ENCODE measurements around the gene UBE2E2.

The UBE2E2 gene

DNA sequence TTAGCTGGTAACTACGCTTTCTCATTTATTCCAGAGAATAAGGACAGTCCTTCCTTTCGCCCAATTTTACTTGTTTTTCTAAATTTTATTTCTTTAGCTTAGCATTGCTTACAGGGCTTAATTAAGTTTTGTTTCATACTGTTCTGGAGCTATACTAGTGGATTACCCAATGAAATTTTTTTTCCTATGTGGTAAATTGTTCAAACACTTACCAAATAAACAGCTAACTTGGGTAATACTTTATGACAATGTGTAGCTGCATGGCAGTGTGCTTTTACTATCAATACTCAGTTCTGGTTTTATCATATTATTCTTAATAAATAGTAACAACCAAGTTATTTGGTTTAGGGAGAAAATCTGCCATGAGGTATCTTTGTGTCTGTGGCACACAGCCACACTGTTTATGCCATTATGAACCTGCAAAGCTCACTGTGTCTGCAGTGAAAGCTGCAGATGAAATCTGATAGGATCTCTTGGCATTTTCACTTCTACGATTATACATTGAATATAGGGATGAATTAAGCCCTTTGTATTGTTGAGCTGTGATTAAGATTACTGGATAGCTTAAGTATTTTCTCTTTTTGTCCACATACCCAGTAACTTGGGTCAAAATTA lies 37.2 kb downstream of the UBE2E2 start:
- no peak for DNase-seq (ENCODE audit: low read depth, low spot score)

DNA sequence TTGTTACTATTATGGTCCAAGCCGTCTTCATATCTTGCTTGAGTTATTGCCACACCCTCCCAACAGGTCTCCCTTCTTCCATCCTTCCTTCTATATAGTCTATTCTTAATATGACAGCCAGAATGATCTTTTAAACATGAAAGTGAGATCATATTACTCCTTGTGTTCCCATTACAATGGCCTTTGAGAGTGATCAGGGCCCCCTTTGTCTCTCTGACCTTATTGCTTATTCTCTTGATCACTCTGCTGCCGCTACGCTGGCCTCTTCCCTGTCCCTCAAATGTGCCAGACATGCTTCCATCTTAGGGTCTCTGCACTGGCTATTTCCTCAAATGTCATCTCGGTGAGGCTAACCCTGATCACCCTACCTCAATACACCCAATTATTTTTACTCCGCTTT lies 38.1 kb downstream of the UBE2E2 start:
- no peak for DNase-seq (ENCODE audit: low read depth, low spot score)

DNA sequence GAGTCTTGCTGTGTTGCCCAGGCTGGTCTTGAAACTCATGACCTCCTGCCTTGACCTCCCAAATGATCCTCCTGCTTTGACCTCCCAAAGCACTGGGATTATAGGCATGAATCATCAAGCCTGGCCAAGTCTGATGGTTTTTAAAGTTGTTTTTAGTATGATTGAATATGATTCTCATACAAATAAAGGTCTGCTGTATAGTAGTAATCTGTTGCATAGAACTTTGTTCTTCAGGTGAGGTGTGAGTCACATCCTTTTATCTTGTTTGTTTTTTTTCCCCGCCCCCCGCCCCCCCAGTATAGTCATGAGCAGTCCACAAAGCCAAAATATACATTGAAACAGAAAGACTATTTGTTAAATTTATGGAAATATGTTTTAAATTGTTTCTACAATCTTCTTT lies 39.0 kb downstream of the UBE2E2 start:
- no peak for DNase-seq (ENCODE audit: low read depth, low spot score)

DNA sequence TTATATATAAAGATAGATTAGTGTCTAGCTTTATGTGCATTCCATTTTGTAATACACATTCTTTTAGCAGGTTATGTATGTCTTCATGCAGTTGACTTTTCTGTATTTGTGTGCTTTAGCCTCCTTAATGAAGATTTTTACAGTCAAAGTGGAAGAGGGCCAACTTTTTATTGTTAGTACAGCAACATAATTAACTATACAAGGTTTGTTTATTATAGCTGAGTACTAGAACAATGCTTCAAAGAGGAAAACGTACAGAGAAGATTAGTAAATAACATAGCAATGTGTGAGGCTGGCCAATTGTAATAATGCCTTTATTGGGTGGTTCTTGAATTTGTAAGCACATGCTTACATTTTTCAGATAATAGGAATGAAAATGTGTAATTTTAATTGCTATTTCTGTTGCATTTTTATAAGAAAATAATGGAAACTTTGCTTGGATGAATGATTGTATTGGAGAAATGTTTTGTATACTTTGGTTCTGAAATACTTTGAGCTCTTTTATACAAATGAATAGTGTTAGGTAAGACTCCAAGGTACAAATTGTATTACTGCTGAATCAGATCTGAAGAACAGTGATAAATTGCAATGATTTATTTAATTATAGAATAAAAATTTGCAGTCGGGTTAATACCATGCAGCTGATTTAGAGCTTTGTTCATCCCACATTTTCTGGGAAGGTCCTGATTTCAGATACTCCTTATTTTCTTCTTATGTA lies 41.4 kb downstream of the UBE2E2 start:
- no peak for DNase-seq (ENCODE audit: low read depth, low spot score)

DNA sequence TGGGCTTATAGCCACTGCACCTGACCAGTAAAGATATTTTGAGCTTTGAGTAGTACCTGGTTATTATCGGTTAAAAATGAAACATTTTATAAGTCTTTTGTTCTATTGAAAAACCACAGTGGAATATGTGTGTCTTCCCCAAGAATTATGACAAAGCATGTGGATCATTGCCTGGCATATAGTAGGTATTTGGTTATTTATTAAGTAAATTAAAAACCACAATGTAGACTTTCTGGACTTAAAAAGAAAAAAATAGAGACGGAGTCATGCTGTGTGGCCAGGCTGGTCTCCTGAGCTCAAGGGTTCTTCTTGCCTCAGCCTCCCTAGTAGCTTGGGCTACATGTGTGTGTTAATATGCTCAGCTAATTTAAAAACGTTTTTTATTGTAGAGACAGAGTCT lies 43.5 kb downstream of the UBE2E2 start:
- DNase-seq (ENCODE audit: low read depth, low spot score), result no peak

DNA sequence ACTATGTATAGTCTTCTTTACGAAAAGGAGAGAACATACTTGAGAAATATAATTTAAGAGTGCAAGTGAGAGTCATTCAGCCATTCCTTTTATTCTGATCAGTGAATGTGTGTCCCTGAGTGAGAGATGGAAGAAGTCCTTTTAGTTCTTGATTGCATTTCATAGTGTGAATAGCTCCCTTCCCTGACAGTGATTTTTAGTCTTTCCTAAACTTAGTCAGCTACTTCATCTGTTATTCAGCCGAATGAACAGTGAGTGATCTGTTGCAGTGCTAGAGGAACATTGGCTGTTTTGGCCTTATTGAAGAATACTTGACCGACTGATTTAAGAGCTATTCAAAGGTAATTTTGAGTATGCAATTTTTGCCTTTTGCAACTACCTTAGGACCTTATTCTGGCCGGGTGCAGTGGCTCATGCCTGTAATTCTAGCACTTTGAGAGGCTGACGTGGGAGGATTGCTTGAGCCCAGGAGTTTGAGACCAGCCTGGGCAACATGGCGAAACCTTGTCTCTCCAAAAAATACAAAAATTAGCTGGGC lies 45.5 kb downstream of the UBE2E2 start:
- DNase-seq (ENCODE audit: low read depth, low spot score), result no peak

DNA sequence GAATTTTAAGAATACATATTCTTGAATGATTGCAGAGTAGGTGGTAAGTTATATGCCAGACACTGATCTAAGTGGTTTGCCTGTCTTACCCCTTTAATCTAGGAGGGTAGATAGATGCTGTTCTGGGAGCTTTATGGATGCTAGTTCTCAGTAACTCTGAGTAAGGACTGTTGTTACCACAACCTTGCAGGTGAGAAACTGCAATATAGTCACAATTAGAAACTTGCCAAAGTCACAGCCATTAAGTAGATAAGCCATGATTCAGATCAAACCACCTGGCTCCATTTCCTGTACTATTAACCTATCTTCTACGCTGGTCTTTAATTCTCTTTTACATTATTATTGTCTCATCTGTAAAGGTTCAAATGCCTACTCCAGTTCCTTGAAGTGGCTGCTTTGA lies 46.8 kb downstream of the UBE2E2 start:
- no peak for DNase-seq (ENCODE audit: low read depth, low spot score)

DNA sequence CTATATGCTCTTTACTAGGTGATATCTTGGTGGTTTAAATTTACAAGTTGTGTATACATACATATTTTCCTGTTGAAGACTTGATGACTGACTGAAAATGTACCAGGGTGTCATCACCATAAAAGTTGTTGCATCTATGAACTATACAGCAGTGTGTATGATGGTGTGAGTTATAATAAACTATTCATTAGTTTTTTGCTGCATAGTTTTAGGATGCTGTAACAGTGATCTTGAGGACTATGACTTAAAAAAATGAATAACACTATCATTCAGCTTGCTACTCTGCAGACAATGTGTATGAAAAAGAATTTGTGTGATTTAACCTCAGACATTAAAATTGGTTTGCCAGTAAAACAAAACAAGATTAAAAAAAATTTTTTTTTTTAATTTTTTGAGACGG lies 49.0 kb downstream of the UBE2E2 start:
- DNase-seq (ENCODE audit: low read depth, low spot score), result no peak

DNA sequence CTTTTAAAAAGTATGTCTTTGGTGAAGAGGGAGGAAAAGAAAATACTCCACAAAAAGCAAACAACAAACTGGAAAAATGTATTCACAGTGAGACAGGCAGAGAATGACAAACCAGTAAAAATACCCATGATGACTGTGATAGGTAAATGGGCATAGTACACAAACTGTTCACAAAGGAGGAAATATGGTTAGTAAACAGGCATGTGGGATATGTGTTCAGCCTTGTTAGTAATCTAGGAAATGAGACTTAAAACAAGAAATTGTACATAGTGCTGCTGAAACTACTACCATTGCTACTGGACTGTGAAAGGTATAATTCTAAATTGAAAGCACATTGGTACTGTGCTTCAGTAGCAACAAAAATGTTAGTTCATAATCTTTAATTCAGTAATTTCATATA lies 50.1 kb downstream of the UBE2E2 start:
- no peak for DNase-seq (ENCODE audit: low read depth, low spot score)

DNA sequence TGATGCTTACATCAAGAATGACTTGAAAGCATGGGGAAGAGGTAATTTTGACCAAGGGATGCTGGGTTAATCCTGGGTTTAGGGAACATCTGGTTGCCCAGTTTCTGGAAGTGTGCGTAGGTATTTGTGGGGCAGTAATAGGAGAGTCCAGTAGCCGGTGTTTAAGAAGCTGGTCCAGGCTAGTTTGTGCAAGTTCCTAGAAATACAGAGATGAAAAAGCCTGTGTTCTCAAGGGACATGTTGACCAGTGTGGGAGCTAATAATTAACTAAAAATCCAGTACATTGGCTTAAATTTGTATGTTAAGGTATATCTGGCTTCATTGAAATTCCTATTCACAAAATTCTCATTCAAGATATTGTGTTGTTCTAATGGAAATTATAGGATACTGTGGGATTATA lies 51.2 kb downstream of the UBE2E2 start:
- no peak for DNase-seq (ENCODE audit: low read depth, low spot score)

DNA sequence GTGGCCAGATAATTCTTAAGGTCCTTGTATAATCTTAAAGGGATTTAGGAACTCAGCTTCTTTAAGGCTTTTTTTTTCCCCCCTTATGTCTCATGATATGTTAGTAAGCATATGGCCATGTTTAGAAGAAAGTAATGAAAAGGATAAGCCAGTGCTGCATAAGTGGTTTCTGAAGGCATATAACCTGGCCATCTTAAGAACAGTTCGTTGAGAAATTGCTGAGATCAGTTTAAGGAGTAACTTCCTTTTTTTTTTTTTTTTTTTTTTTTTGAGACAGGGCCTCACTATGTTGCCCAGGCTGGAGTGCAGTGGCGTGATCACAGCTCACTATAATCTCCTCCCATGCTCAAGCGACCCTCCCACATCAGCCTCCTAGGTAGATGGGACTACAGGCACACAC lies 51.7 kb downstream of the UBE2E2 start:
- DNase-seq (ENCODE audit: low read depth, low spot score), result no peak

DNA sequence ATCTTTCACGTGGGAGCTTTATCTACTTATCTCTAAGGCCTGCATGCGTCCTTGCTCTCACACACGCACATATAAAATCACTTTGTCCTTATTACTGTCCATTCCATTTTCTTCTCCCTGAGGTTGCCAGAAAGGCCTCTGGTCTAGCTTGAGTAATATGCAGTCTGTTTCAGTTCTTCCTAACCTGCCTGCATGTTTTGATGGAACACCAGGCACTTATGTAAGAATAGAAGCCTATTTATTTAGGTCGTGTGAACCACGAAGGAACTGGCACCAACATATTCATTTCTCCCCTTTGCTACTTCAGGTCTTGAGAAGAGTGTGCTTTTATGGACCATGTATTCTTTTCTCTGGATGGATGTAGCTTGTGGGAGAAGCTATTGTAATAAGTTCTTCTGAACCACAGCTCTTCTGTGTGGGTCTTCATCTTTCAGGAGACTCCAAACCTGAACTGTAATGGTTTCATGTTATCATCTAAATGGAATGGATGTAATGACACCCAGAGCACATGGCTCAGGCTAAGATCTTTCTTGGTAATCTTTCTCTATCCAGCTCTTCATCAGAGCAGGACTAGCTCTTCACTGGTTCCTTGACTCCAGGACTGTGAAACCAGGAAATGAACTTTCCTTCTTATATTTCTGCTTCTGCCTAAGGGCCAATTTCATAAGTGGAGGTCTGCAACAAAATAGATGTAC lies 53.8 kb downstream of the UBE2E2 start:
- no peak for DNase-seq (ENCODE audit: low read depth, low spot score)

DNA sequence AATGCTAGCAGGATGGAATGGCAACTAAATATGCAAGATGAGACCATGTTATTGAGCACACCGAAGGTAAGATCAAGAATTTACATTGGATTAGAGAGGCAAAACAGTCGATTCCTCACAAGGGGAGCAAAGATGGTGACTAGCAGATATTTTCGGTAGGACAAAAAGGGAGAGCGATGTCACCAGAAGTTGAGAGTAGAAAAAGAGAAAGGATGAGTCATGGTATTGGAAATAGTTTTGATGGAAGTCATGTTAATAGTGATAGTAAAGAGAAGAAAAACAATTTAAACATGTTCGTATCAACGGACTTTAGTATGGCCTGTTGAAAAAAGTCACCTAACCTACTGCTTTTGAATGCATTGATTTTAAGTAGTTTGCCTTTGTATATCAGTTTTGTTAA lies 55.0 kb downstream of the UBE2E2 start:
- no peak for DNase-seq (ENCODE audit: low read depth, low spot score)

DNA sequence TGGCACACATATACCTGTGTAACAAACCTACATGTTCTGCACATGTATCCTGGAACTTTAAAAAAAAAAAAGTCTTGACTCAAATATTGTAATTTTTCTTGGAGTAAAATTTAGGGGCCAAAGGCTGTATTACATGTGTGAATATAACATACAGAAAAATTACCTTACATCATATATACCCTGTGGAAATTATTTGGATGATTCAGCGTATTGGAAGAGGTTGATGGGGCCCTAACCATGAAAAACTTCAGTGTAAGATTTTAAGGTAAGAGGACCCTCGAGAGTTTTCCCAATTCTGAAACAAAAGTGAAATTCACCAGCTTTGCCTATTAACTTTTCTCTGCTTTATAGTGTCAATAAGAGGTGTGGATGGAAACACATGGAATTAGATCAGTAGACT lies 56.4 kb downstream of the UBE2E2 start:
- no peak for DNase-seq (ENCODE audit: low read depth, low spot score)

DNA sequence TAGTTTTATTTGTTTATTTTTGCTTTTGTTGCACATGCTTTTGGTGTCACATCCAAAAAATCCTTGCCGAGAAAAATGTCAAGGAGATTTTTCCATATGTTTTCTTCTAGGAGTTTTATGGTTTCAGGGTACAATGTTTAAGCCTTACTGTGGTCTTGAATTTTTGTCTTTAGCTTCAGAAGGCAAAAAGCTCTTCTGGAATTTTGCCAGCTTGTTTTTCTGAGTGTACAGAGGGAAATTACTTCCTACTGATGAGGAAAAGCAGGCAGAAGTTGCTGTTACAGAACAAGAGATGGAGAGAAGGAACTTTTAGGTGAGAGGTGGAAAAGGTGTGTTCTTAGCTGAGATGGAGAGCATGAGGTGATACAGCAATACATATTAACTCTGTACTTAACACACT lies 59.6 kb downstream of the UBE2E2 start:
- no peak for DNase-seq (ENCODE audit: low read depth, low spot score)

DNA sequence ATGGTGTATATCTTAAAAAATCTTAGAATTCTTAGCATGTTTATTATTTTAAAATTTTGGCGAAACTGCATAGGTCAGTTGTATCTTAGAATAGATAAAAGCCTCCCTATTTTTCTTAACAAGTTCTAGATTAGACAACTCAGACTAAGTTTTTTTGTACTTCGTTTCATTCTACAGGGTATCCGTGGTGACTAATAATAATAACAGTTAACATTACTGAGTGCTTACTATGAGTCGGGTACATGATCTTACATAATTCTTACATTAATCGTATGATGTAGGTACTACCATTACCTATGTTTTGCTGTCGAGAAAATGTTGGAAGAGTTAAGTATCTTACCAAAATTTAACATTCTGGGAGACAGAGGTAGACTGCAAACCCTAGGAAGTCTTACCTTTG lies 60.7 kb downstream of the UBE2E2 start:
- DNase-seq (ENCODE audit: low read depth, low spot score), result no peak

DNA sequence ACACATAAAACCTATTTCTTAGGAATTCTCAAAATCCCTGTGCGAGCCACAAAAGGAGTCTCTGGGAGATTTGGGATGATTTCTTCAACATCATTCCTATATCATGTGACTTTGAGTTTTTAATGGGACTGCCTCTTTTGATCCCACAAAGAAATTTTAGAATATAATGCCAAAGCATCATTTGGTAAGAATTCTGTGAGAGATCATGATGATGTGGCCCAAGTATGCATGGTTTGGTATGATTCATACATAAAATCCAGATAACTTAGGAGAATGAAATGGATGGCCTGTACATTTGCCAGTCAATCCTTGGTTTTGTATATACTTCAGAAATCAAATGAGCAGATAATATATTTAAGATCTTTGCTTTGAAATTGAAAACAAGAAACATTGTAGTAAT lies 61.3 kb downstream of the UBE2E2 start:
- DNase-seq (ENCODE audit: low read depth, low spot score), result no peak

DNA sequence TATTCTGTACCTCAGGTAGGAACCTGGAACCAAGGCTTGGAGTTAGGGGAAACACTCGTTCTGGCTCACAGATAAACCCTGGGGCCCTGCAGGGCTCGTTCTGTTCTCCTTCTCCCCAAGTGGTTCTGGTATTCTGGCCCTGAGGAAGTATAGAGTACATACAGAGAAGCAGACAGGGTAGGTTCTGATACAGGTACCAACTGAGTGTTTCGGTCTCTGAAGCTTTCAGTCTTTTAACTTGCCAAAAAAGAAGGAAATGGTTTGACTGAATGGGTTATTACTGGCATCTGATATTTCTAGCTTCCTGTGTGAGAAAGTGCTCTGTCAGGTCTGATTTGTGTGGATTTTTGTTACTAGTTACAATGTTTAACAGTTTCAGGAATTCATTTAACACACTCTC lies 67.3 kb downstream of the UBE2E2 start:
- DNase-seq (ENCODE audit: low read depth, low spot score), result no peak

DNA sequence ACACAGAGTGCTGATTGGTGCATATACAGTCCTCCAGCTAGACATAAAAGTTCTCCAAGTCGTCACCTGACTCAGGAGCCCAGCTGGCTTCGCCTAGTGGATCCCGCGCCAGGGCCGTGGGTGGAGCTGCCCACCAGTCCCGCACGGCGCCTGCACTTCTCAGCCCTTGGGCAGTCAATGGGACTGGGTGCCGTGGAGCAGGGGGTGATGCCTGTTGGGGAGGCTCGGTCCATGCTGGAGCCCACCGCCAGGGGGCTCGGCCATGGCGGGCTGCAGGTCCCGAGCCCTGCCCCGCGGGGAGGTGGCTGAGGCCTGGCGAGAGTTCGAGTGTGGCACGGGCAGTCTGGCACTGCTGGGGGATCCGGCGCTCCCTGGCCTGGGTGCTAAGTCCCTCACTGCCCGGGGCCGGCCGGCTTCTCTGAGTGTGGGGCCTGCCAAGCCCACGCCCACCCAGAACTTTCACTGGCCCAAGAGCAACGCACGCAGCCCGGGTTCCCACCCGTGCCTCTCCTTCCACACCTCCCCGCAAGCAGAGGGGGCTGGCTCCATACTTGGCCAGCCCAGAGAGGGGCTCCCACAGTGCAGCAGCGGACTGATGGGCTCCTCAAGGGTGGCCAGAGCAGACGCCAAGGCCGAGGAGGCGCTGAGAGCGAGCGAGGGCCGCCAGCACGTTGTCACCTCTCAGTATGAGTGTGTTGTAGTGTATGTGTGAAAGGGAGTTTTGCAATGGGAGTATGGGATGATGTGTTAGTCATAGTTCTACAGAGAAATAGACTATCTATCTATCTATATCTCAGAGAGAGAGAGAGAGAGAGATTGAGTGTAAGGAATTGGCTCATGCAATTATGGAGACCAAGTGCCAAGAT lies 69.0 kb downstream of the UBE2E2 start:
- DNase-seq (ENCODE audit: low read depth, low spot score), result no peak

DNA sequence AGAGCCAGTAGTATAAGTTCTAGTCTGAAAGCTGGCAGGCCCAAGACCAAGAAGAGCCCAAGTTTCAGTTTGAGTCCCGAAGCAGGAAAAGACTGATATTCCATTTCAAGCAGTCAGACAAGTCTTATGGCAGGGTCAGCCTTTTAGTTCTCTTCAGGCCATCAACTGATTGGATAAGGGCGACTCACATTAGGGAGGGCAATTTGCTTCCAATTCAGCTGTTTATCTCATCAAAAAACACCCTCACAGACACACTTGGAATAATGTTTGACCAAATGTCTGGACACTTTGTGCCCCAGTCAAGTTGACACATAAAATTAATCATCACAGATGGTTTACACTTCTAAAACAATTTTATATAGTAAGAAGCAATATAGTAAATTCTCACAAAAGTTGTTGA lies 69.7 kb downstream of the UBE2E2 start:
- DNase-seq (ENCODE audit: low read depth, low spot score), result no peak

DNA sequence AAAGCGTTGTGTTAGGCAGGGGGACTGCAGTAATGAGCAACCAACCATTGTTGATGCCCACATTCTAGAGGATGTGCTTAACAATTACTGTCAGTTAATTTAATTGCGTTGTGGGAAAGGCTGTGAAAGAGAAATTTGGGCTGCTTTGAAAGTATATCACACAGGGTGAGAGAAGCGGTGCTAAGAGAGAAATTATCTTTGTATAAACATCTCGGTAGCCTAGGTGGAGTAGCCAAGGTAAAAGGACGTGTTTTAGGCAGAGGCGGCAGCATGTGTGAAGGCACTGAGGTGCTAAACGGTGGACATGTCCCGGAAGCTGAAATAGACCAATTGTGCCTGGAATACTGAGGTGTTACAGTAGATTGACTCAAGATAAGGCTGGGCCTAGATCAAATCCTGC lies 71.9 kb downstream of the UBE2E2 start:
- no peak for DNase-seq (ENCODE audit: low read depth, low spot score)

DNA sequence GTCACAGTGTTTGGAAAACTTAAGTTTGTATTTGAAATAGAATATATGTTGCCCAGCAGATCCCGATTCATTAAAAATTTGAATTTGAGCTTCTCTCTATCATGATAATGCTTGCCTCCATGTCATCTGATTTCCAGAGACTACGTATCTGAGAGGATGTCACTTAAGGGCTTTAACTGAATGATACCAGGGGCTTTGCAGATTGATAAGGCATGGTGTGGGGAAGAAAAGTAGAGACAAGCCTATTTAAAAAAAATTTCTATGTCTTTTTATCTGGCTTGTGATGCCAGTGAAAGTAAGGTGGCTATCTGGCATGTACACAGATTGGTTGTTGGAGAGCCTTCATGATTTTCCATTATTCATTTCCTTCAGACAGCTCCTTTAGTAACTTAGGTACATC lies 72.7 kb downstream of the UBE2E2 start:
- no peak for DNase-seq (ENCODE audit: low read depth, low spot score)

Measured in brain pericyte (primary cell).